HG03060 (cell line): ENCODE measurements around the gene MIDN.

Source experiments
- ATAC-seq: cut with Tn5 transposase; IDR thresholded peaks from one replicate; pipeline ENCODE4 v1.9.1; 2021; ENCODE audit warnings: low read depth, moderate number of reproducible peaks; ENCODE audit not compliant: unreplicated experiment

Gene MIDN

DNA sequence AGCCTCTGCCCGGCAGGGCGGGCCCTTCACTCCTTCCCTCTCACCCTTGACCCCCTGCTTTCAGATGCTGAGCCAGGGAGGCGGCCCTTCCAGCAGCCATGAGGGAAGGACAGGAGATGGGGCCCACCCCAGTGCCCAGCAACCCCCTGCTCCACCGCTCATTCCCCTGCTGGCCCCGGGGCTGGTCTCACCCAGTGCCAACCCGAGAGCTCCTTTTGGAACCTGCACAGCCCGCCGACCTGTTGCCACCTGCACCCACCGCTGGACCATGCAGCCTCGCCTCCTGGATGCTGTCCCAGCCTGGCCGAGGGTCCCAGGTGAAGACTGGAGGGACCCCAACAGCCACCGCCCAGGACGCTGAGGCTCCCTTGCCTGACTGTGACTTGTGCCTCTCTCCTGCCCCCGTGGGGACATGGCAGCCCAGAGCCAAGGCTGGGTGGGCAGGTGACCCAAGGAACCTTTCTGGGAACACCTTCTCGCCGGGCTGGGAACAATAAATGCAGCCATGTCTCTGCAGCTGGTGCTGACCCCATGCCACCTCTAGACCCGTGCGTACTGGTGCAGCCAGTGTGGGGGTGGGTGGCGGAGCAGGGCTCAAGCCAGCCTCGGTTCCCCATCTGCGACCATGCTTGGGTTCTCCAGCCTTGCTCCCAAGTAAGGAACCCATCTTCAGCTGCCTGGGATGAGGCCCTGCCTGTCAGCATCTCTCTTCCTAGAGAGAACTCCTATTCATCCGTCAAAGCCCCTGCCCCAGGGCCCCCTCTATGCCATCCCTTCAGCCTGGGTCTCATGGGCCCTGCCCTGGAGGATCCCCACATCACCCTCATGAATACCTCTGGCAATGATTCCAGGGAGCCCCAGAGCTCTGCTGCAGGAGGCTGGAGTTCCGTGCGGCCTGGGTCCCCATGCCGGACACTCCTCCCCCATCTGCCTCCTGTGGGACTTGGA, 30.6 kb downstream of the MIDN start:
- no peak for ATAC-seq

DNA sequence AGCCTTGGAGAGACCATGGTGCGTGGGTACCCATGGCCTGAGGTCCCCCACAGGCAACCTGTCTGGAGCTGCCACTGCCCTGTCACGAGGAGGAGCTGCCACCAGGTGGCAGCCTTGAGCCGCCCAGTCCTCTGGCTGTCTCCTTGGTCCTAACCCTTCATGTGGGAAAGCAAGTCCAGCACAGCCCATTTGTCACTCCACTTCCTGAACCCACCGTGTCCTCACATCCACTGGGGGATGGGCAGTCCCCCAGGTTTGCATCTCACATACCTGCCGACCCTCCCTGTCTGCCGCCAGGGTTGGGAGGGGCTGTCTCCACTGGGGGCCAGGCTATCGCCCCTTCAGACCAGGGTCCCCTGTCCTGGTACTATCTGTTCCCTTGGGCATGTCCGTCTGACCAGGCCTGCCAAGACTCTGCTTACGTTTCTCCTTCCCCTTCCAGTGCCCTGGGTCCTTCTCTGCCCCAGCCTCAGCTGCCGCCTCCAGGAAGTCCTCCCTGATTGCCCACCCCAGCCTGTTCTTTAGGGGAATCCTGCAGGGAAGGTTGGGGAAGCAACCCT, 31.5 kb downstream of the MIDN start:
- no peak for ATAC-seq

DNA sequence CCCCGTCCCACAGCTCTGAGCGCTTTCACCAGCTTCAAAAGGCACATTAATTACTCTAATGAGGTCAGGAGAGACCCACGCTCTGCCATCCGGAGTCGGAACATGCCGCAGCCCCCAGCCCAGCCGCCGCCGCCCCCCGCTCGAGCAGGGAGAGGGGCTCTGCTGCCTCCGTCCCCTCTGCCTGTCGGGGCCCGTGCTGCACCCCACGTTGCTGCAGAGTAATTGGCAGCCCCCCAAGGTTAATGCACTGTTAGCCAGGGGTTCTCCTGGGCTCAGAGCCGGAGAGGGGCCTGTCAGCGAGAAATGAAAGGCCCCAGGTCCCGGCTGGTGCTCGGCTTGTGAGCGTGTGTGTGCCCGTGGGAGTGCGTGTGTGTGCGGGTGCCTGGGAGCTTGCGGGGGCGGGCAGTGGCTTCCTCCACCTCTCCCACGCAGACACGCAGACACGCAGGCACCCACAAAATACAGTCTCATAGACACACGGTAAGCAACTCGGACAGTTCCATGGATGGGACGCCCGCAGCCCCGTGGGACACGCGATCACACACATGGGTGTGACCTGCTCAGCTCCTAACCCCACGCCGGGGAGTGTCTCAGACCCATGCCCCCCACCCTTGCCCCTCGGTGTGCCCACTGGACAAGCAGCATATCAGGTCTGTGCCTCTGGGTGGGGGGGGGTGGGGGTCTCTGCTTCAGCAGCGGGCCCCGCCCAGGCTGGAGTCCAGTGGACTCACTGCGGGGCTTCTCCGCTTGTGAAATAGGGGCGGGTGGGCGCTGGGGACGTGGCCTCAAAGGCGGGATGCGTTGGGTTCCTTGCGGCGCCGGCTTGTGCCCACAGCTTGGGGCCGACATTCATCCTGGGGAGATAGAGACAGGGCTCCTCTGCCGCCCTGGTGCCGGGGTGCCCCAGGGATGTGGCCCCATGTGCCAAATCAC, 32.5 kb downstream of the MIDN start:
- ATAC-seq = no peak

DNA sequence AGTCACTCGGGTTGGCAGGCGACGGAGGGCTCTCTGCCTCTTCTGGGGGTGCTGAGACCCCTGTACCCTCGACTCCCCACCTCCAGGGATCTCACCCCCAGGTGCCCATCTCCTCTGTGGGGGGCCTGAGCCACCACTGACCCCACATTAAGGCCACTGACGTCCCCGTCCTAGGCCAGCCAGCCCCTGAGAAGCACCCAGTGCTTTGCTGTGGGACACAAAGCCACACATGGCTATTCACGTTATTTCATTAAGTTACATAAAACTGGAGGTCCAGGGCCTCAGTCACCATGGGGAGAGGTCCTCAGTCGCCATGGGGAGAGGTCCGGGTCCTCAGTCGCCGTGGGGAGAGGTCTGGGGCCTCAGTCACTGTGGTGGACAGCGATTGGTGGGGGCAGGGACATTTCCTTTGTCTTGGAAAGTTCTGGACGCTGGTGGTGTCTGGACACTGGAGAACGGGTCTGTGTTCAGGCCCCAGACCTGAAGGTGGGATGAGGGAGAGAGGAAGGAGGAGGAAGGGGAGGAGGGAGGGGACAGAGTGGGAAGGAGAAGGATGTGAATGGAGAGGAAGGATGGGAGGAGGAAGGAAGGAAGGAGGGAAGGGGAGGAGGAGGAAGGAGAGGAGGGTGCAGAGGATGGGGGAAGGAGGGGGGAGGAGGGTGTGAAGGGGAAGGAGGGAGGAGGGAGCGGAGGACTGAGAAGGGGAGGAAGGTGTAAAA, 33.3 kb downstream of the MIDN start:
- ATAC-seq = no peak

DNA sequence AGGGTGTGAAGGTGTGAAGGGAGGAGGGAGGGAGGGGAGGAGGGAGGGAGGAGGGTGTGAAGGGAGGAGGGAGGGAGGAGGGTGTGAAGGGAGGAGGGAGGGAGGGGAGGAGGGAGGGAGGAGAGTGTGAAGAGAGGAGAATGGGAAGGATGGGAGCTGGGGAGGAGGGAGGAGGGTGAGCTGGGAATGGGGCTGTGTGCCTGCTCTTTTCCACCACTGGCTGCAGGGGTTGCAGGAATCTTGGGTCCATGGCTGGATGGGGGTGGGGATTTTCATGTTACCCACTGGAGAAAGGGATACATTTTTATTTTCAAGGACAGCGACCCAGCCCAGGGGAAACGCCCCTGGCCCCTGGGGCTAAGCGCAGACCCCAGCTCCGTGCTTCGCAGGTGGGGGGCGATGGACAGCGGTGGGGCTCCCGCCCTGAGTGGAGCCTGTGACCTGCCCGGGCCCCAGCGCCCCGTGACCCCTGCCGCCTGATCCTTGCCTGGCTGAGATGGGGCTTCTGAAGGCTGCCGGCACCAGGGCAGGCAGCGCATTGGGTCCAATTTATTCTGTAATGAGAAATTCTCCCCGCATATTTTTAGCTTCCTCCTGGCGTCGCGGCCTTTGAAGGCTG, 34.3 kb downstream of the MIDN start:
- no peak for ATAC-seq

DNA sequence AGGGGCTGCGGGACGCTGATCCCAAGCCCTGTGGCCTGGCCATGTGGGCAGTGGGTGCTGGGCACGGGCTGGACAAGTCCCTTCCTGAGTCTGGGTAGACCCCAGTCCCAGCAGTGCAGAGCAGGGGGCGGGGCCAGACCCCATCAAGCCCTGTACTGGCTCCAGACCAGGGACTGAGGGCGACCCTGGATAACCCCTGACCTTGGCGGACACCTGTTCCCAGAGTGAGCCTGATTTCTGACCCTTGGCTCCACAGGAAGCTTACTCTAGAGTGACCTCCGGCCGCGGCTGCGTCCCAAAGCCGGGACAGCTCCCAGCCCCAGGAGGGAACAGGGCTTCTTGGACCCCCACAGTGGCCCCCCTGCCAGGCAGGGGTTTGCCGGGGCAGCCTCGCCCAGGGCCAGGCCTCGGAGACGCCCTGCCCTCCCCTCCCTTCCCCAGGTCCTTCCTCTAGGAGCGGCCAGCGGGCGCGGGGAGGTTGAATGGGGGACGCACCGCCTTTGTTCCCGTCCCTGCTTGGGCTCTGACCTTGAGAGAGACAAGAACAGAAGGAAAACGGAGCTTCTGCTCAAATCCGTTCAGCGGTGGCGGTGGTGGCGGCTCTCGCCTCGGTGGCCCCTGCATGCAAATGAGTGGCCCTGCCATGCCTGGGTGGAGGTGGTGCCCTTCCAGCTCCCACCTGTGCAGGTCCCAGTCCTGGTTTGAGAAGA, 35.0 kb downstream of the MIDN start:
- ATAC-seq = no peak

DNA sequence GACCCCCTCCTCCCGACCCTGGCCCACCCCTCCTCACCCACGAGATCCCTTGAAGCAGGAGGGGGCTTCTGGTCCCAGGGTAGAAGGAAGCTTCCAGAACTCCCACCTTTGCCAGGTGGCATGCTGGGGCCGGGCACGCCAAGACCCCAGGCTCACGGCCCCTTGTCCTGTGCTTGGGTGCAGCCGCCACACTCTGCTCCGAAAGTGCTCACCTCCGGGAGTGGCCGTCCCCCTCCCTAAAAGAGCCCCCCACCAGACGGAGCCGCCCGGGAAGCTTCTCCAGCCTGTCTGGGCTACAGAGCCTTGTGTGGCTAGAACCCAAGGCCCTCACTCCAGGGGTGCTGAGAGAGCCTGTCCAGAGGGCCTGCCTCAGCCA, 35.5 kb downstream of the MIDN start:
- no peak for ATAC-seq

DNA sequence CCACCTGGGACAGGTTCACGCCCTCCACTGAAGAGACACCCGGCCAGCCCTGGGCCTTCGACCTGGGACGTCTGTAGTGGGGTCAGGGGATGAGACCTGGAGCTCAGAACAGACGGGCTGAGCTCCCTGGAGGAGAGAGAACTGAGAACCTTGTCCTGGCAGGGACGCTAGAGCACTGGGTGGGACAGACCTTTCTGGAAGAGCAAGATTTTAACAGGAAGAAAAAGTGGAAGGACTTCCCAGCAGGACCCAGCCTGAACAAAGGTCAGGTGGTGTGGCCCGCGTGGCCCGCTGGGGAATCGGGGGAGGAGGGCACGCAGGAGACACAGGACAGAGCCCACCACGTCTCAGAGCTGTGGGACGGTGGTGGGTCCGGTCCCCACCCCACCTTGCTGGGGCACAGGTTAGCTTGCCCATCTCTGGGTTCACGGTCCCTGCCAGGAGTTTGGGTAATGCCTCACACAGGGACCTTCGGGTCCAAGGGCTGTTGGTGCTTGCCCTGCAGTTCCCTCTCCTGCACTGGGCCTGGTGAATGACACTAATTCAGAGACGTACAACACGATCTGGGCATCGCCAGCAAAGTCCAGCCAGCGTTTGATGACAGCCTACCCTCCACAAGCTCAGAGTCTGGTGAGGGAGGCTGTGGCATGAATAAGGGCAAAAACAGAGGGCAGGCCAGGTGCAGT, 36.1 kb downstream of the MIDN start:
- ATAC-seq = no peak

DNA sequence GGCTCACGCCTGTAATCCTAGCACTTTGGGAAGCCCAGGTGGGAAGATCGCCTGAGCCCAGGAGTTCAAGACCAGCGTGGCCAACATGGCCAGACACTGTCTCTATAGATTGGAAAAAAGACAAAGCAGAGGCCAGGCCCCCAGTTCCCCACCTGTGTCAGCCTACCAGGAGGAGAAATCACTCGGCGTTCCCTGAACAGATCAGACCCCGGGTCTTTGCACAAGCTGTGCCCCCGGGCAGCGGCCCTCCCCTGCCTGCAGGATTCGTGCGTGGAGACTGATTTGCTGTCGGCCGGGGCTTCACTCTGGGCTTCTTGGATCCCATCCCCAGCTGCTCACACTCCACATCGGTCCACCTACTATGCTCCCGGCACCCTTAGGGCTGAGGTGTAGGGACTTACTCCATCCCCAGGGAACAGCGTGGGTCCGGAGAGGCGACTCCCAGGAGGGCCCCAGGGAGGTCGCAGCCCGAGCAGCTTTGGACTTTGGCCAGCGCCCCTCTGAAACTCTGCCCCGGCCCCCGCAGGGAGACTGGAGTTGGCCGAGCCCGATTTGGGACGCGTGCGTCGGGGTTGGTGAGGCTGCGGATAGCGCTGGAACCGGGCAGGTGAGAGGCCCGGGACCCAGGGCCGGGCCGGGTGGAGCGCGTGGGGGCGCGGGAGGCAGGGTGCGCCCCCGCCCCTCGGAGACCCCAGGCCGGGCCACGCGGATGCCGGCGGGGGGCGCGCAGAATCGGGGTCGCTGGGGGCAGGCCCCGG, 36.8 kb downstream of the MIDN start:
- no peak for ATAC-seq

DNA sequence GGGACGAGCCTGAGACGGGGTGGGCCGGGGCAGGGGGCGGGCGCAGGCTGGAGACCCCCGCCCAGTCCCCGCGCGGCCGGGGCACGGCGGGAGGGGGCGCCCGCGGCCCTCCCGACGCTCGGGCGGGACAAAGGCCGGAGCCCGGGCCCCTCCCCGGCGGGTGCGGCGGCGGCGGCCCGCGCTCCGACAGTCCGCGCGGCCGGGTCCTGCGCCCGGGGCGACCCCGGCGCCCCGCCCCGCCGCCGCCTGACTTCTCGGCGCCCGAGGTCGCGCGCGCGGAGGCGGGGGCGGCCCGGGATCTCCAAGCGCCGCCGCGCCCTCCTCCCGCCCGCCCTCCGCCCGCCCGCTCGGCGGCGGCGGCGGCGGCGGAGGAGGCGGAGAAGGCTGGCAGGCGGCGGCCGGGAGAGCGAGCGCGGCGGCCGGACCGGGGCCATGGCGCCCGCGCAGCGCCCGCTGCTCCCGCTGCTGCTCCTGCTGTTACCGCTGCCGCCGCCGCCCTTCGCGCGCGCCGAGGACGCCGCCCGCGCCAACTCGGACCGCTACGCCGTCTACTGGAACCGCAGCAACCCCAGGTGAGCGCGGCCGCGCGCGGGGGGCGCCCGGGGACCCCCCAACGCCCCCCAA, 37.5 kb downstream of the MIDN start, which contains the start of gene EFNA2:
Gene EFNA2, plus strand, starts transcription at position 137 of the 624 bp plus-strand sequence. Its CDS starts 296 bp downstream, at position 433.
- ATAC-seq = no peak

DNA sequence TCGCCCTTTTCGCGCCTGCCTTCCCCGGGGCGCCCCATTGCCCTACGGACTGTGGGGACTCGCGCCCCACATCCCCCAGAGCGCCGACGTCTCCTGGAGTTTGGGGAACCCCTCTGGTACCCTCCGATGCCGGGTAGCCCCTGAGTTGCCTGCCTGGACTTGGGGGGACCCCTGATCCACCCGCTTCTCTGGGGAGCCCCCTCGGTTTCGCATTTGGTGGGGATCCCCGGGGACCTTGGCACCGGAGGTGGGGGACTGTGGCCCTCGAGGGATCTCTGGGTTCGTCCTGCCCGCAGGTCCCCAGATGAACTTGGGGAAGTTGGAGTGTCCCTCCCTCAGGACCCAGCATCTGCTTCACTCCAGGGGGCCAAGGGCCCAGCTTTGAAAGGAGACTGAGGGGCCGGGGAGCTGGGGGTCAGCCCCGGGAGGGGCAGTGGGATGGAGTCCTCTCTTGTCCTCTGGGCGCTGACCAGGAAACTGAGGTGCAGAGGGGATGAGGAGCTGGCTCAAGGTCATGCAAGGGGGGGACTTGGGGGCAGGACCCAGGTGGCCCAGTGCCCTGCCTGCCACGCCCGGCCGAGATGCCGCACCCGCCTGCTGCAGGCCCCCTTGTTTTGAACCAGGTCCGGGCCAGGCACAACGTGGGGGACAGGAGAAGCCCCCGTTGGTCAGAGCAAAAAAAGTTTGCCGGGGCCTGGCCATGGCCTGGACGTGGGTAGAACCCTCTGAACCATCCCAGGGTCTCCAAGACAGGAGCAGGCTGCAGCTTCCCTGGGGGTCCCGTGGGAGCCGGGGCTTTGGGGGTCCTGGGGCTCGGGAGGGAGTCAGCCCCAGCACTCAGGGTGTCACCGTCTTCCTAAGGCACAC, 38.3 kb downstream of the MIDN start:
- no peak for ATAC-seq

DNA sequence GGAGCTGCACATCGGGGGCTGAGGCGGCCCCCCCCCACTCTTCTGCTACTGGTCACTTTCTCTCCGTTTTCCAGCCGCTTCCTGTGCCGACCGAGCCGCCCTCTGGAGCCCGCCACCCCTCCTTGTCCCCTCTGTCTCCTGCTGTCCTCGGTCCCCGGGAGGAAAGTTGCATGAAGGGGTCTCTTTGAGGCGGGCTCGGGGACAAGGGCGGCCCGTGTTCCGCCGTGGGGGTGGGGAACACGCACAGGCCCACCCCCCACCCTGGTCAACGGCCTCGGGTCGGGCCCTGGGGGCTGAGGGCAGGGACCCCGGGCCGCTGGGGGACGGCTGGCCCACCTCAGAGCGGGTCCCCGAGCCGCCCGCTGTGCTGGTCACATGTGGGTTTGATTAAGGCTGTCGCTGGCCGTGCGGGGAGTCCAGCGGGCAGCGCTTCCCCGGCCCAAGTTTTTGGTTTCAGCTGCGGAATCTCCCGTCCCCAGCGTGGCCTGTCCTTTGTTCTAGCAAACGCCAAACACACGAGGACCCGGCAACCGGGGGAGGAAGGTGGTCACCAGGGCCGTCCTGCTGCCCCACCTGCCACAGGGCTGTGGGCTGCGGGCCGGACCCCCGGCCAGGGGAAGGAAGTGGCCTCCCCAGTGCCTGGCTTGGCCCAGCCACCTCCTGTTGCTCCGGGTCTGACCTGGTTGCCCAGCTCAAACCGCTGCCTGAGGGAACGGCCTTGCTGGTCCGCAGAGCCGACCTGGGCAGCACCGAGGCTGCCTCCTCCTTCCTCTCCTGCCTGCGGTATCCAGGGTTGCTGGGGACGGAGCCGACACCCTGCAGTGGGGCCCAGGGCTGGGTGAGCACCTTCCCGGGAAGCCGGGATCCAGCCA, 39.2 kb downstream of the MIDN start:
- ATAC-seq = no peak

DNA sequence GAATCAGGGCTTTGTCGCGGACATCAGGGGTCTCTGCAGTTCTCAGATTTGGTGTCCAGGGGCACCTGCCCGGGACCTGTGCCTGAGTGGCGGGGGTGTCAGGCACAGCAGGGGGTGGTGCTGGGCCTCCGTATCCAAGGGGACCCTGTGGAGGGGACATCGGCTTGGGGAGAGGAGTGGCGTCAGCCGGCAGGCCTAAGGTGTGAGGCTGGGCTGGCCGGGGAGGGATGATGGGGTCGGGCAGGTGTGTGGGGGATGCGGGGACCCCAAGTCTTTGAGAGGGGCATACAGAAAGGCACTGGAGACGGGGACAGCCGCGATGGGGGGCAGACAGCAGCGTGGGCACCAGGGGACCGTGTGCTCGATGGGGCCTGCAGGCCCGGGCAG, 39.8 kb downstream of the MIDN start:
- no peak for ATAC-seq

DNA sequence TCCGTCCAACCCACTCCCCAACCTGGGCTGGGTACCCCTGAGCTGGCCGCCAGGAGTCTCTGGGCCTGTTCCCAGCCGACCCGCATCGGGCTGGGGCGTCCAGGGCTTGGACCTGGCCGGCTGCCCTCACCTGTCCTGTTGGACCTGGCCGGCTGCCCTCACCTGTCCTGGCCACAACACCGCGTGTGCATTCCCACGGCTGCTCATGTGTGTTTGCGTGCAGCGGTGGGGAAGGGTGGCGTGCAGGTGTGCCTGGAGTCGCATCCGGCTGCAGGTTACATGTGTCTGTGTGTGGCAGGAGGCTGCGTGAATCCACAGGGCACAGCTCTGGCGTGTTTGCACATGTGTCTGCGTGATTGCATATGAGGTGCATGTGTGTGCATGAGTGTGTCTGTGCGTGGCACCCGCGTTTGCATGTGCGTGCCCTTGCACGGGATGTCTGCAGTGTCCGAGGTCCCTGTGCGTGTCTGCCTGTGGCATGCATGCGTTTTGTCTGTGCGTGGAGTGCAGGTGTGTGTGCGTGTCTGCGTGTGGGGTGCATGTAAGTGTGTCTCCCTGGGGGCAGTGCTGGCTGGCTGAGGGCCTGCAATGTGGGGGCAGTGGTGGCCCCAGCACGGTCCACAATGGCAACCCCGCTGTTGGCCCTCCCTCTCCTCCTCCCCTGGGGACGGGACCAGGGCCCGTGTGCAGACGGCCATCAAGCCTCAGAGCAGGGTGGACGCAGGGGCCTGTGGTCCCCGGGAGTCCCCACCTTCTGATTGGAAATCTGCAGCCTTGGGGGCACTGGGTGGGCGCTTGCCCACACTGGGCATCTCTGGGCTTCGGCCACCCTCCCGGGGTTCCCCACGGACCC, 40.7 kb downstream of the MIDN start:
- no peak for ATAC-seq

DNA sequence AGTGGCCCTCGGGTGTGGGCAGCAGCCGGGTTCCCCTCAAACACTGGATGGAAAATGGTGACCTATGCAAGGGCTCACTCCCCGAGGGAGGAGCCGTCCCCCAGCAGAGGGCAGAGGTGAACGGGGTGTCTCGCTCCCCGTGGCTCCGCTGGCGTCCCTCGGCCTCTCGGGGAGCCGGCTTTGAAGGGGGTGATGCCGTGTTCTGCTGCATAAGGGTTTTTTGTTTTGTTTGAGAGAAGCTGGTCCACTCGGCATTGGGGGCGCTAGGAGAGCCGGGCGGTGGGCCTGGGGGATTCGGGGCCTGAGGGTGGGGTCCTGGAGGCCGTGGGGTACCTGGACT, 41.3 kb downstream of the MIDN start:
- no peak for ATAC-seq
